ENCODE results near the gene ALAS1. TPM values are rescaled to one million over a fixed set of nuclear protein-coding genes. Genes with fewer than 3 reads are reported as not detected.

Gene ALAS1
- total RNA-seq, 4 donors from 2014 or later: 17.5 to 43.1 (median 32.2) TPM

DNA sequence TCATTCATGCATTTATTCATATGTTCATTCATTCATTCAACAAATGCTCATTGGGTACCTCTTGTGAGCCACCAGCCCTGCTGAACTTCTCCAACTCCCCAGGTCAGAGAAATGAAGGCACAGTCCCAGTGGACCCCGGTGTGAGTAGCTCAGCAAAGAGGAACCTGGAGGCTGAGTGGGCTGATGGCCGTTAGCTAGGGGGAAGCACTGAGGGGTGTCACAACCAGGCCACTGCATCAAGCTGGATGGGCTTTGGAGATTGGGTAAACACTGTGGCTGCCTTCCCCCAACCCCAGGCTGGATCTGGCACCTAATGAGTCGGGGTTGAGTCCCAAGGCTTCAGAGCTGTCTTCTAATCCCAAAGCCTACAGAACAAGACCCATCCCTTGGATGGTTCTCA, 12.1 kb upstream of the ALAS1 start:
- no peak for DNase-seq (ENCODE audit: low spot score in 2 of 2)
- WGBS, 2 donors: 79 to 100% methylated on average over 2 to 3 of the region's 3 CpGs
- no peak overlapping the region for H3K4me3 ChIP-seq (ENCODE audit: low read depth, poor library complexity, severe bottlenecking)
- no peak for TF ChIP-seq POLR2A (IDR thresholded peaks at IDR 0.05)
- TF ChIP-seq, protein P1, sequence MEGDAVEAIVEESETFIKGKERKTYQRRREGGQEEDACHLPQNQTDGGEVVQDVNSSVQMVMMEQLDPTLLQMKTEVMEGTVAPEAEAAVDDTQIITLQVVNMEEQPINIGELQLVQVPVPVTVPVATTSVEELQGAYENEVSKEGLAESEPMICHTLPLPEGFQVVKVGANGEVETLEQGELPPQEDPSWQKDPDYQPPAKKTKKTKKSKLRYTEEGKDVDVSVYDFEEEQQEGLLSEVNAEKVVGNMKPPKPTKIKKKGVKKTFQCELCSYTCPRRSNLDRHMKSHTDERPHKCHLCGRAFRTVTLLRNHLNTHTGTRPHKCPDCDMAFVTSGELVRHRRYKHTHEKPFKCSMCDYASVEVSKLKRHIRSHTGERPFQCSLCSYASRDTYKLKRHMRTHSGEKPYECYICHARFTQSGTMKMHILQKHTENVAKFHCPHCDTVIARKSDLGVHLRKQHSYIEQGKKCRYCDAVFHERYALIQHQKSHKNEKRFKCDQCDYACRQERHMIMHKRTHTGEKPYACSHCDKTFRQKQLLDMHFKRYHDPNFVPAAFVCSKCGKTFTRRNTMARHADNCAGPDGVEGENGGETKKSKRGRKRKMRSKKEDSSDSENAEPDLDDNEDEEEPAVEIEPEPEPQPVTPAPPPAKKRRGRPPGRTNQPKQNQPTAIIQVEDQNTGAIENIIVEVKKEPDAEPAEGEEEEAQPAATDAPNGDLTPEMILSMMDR (IDR thresholded peaks at IDR 0.05): no peak
- intact Hi-C loops (cut with DNase I; ENCODE audit: low total_unique reads): no loop called here

DNA sequence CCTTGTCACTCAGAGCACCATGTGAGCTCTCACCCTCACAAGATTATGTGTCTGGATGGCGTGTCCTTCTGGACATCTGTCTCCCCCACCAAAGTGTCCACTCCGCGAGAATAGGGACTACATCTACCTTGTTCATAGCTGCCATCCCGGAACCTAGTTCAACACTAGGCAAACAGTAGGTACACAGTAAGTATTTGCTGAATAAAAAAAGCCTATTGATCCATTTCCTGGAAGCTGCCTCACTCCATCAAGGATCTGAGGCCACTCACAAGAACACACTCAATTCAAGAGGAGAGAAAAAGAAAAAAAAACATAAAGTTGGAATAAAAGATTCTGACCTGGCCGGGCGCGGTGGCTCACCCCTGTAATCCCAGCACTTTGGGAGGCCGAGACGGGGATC, 11.2 kb upstream of the ALAS1 start:
- TF ChIP-seq, protein P1 (IDR thresholded peaks at IDR 0.05): no peak
- no peak for TF ChIP-seq POLR2A (IDR thresholded peaks at IDR 0.05)
- no peak overlapping the region for H3K4me3 ChIP-seq (ENCODE audit: low read depth, poor library complexity, severe bottlenecking)
- intact Hi-C loops (cut with DNase I; ENCODE audit: low total_unique reads): no loop called here
- no peak for DNase-seq (ENCODE audit: low spot score in 2 of 2)
- 90 to 99% methylated on average over 9 of the region's 9 CpGs for WGBS, 2 donors

DNA sequence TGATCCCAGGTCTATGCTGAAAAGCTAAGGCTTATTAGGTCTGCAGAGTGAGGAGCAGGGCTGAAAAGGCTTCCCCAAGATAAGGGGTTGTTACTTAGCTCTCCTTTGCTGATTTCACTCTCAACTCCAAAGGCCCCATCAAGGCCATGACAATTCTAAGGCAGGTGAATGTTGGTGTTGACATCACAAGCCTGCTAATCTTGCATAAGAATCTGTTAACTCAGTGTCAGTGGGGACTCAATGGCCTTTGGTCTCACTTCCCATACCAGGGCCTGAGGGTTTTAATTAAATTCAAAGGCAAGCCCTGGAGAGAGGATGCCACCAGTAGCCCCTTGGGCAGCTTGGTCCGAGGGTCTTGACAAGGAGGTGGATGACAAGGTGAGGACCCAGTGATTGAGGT, 9.4 kb upstream of the ALAS1 start:
- DNase-seq (ENCODE audit: low spot score in 2 of 2): no peak
- WGBS, 2 donors: 91 to 100% methylated on average over 1 of the region's 1 CpG
- intact Hi-C loops (cut with DNase I; ENCODE audit: low total_unique reads): no loop called here
- no peak overlapping the region for H3K4me3 ChIP-seq (ENCODE audit: low read depth, poor library complexity, severe bottlenecking)
- no peak for TF ChIP-seq POLR2A (IDR thresholded peaks at IDR 0.05)
- TF ChIP-seq, protein P1 (IDR thresholded peaks at IDR 0.05): no peak

DNA sequence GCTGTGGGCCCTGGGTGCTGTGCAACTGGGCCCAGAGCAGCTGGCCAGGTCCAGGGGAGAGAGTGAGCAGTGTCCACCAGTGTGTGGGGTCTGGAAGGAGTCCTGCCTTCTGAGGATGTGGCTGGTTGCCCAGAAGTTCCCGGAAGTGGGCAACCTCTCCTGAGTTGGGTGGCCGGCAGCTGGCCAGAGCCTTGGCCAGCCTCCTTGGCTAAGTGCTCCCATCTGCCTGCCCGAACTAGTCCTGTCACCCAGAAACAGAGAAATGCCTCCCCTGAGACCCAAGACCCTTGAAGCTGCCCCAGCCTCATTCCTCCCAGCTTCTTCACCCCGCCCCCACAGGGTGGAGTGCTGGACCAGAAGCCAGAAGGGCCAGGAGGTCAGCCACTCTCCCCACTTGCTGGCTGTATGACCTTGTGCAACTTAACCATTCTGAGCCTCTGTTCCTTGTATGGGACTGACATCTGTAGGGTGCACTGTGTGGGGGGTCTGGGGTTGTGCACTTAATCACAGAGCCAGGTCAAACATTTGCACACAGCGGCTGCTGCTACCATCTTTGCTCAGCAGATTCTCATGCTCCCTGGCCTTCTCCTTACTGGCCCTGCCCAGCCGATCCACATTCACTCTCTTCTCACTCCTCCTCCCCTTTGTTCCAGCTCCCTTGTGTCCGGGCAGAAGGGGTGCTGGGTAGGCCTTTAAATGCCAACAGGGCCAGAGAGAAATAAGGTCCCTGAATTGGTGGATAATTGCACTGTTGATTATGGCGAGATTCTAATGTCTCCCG, 7.5 kb upstream of the ALAS1 start:
- intact Hi-C loops (cut with DNase I; ENCODE audit: low total_unique reads): no loop called here
- DNase-seq (ENCODE audit: low spot score in 2 of 2): no peak
- WGBS, 2 donors: 54 to 62% methylated on average over 9 of the region's 9 CpGs
- H3K4me3 ChIP-seq (ENCODE audit: low read depth, poor library complexity, severe bottlenecking): no peak overlapping the region
- no peak for TF ChIP-seq POLR2A (IDR thresholded peaks at IDR 0.05)
- TF ChIP-seq, protein P1 (IDR thresholded peaks at IDR 0.05): no peak

DNA sequence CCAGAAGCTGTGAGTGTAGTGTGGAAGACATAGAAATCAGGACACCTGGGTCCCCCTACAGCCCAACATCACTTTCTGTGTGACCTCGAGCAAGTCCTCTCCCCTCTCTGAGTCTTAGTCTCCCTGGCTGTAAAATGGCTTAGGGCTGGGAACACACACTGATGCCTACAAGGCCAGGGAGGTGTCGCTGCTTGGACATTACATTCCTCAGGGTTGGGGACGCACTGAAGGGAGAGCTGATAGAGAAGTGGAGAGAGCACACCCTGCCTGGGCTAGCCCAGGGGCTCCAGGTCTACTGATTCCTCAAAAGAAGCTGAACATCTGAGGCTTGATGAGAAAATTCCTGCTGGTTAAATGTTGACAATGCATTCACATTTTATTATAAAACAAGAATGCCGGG, 6.3 kb upstream of the ALAS1 start:
- no peak for TF ChIP-seq POLR2A (IDR thresholded peaks at IDR 0.05)
- TF ChIP-seq, protein P1 (IDR thresholded peaks at IDR 0.05): no peak
- 91 to 93% methylated on average over 4 of the region's 4 CpGs for WGBS, 2 donors
- no peak for DNase-seq (ENCODE audit: low spot score in 2 of 2)
- H3K4me3 ChIP-seq (ENCODE audit: low read depth, poor library complexity, severe bottlenecking): no peak overlapping the region
- intact Hi-C loops (cut with DNase I; ENCODE audit: low total_unique reads): no loop called here

DNA sequence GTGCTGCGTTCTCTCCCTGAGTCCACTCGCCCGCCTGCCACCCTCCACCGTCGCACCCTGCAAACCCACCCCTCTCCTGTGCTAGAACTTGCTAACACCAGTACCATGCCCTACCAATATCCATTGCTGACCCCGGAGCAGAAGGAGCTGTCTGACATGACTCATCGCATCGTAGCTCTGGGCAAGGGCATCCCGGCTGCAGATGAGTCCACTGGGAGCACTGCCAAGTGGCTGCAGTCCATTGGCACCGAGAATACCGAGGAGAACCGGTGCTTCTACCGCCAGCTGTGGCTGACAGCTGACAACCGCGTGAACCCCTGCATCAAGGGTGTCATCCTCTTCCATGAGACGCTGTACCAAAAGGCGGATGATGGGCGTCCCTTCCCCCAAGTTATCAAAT, 4.9 kb upstream of the ALAS1 start:
- H3K4me3 ChIP-seq (ENCODE audit: low read depth, poor library complexity, severe bottlenecking): no peak overlapping the region
- TF ChIP-seq POLR2A (IDR thresholded peaks at IDR 0.05): no peak
- TF ChIP-seq, protein P1 (IDR thresholded peaks at IDR 0.05): no peak
- no peak for DNase-seq (ENCODE audit: low spot score in 2 of 2)
- intact Hi-C loops (cut with DNase I; ENCODE audit: low total_unique reads): no loop called here
- WGBS, 2 donors: 62 to 69% methylated on average over 17 to 18 of the region's 18 CpGs

Data from lower leg skin (tissue), 4 donors.